Epithelial cell of prostate (primary cell): Measurements from ENCODE around the gene TCEAL7.

ENCODE experiments used
- DNase-seq: peaks from one replicate; pipeline ENCODE4 v3.0.0-alpha.2; 2011; ENCODE audit warnings: low read depth, low spot score
- H3K27ac ChIP-seq: fragments of 450-650 bp; 2 replicates; pipeline ENCODE4 v1.5.1; 2017; ENCODE audit warnings: mild to moderate bottlenecking

TCEAL7 gene

GRCh38 chrX:103362474-103362873 is 32.4 kb downstream of the TCEAL7 start:
- no peak overlapping the region for H3K27ac ChIP-seq
- DNase-seq = no peak

- DNase-seq = no peak
- no peak overlapping the region for H3K27ac ChIP-seq
These were observed 33.0 kb downstream of the TCEAL7 start for GRCh38 chrX:103363046-103363445.

- no peak for DNase-seq
- peak overlapping the region; percentile 52 for H3K27ac ChIP-seq
These were observed 37.5 kb downstream of the TCEAL7 start for GRCh38 chrX:103367502-103367901.

GRCh38 chrX:103369479-103369878 is 39.4 kb downstream of the TCEAL7 start:
- H3K27ac ChIP-seq = no peak overlapping the region
- DNase-seq = no peak

- peak overlapping the region; percentile 62 for H3K27ac ChIP-seq
- DNase-seq = no peak
These were observed 42.8 kb downstream of the TCEAL7 start for GRCh38 chrX:103372886-103373285.

GRCh38 chrX:103373581-103373980 is 43.5 kb downstream of the TCEAL7 start:
- peak overlapping the region; percentile 62 for H3K27ac ChIP-seq
- no peak for DNase-seq

GRCh38 chrX:103376118-103376978 is 46.3 kb downstream of the TCEAL7 start, which contains the start of gene BEX3:
BEX3 (plus strand) TSS chrX:103376538; CDS start chrX:103377522, 984 bp downstream.
- no peak for DNase-seq
- peak within 1 kb of the TSS; percentile 26 for H3K27ac ChIP-seq

- DNase-seq = no peak
- peak overlapping the region; percentile 26 for H3K27ac ChIP-seq
These were observed 46.9 kb downstream of the TCEAL7 start for GRCh38 chrX:103376979-103377324.

- H3K27ac ChIP-seq = no peak overlapping the region
- no peak for DNase-seq
These were observed 49.0 kb downstream of the TCEAL7 start for GRCh38 chrX:103378990-103379389.
